ENCODE measurements around the gene RBM45.

The RBM45 gene

GRCh38 chr2:178163911-178164310 is 51.7 kb downstream of the RBM45 start:
- no peak for DNase-seq

- no peak for DNase-seq
Measured at GRCh38 chr2:178173657-178174056, 61.4 kb downstream of the RBM45 start.

- no peak for DNase-seq
Measured at GRCh38 chr2:178177066-178177679, 64.9 kb downstream of the RBM45 start.
